Colonic mucosa (tissue), 4 donors: ENCODE measurements around the gene ASTL. TPM values are rescaled to one million over a fixed set of nuclear protein-coding genes. Genes with fewer than 3 reads are reported as not detected.

Experiments
- DNase-seq: peaks from one replicate; pipeline ENCODE4 v3.0.0-alpha.2; 2020
- H3K27ac ChIP-seq: fragments of 200-600 bp; one replicate; pipeline ENCODE4 v1.8.0; 2021
- H3K27me3 ChIP-seq: fragments of 200-600 bp; one replicate; pipeline ENCODE4 v1.8.0; 2021
- H3K36me3 ChIP-seq: fragments of 200-600 bp; one replicate; pipeline ENCODE4 v1.8.0; 2021
- H3K4me1 ChIP-seq: fragments of 200-600 bp; one replicate; pipeline ENCODE4 v1.8.0; 2021; ENCODE audit warnings: mild to moderate bottlenecking
- H3K4me3 ChIP-seq: fragments of 200-600 bp; one replicate; pipeline ENCODE4 v1.8.0; 2021
- H3K9ac ChIP-seq, 2 donors: one replicate each; pipeline ENCODE4 v1.7.0; 2013; ENCODE audit warnings: control low read depth in 2 of 2, low read depth in 2 of 2, low read length in 2 of 2
- H3K9me3 ChIP-seq: fragments of 200-600 bp; one replicate; pipeline ENCODE4 v1.8.0; 2021
- intact Hi-C: fragments of 100-400 bp; cut with DNase I; formaldehyde crosslinking; loops from one replicate; pipeline ENCODE4 v1.14.1; 2022
- total RNA-seq, 2 donors: library from RNA; stranded (reverse); fragmentation: NEBNext Ultra II Directional in 1 of 2; extraction: Animal tissue kit (Norgen Biotek cat#: 25700) in 1 of 2; gene quantifications; one replicate each; pipeline ENCODE4 v1.2.1, GENCODE V29; 2021
- TF ChIP-seq, protein P1 (sequence below): fragments of 200-600 bp; IDR thresholded peaks from one replicate; pipeline ENCODE4 v1.8.0; 2022; ENCODE audit warnings: antibody characterized with exemption, mild to moderate bottlenecking
- donor health status: healthy.
- donor health status: DM: no; HTN: no; CAD: no.
- donor health status: DM: no; HTN: no; CAD: no.

Gene ASTL
- total RNA-seq, 2 donors from 2014 or later, result 0.82 TPM; not detected in 1

DNA sequence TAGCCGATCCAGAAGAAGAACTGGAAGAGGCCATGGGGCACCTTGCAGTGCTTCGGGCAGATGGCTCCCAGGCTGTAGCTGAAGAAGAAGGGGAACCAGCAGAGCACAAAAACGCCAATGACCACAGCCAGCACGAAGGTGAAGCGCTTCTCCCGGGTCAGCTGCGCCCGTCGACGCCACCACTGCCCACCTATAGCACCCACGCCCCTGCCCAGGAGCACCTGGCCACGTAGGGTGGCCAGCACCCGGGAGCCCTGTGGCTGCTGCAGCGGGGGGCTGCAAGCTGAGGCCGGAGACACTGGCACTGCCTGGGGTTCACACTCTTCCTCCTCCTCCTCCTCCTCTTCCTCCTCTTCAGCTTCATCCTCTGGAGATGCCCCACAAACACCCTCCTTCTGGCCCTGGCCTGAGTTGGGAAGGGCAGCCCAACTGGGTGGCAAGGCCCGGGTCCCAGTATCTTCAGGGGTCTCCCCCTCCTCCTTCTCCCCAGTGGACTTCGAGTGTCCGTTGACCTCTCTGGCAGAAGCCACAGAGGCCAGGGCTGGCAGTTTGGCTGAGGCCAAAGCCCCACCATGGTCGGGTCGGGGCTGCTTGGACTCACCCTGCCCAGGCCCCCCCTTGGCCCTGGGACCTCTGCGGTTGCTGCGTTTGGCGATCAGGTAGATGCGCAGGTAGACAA, 23.3 kb downstream of the ASTL start:
- TF ChIP-seq, protein P1, sequence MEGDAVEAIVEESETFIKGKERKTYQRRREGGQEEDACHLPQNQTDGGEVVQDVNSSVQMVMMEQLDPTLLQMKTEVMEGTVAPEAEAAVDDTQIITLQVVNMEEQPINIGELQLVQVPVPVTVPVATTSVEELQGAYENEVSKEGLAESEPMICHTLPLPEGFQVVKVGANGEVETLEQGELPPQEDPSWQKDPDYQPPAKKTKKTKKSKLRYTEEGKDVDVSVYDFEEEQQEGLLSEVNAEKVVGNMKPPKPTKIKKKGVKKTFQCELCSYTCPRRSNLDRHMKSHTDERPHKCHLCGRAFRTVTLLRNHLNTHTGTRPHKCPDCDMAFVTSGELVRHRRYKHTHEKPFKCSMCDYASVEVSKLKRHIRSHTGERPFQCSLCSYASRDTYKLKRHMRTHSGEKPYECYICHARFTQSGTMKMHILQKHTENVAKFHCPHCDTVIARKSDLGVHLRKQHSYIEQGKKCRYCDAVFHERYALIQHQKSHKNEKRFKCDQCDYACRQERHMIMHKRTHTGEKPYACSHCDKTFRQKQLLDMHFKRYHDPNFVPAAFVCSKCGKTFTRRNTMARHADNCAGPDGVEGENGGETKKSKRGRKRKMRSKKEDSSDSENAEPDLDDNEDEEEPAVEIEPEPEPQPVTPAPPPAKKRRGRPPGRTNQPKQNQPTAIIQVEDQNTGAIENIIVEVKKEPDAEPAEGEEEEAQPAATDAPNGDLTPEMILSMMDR, result no peak
- H3K27me3 ChIP-seq, result peaks cover 8% of the 10 kb centered on the region
- no peak for DNase-seq
- peaks cover 4% of the 10 kb centered on the region for H3K4me1 ChIP-seq
- H3K4me3 ChIP-seq, result no peak overlapping the region
- H3K9ac ChIP-seq, result peak overlapping the region in 1 of 2 donors; percentile 7
- H3K36me3 ChIP-seq, result no peaks in the 10 kb centered on the region
- no peak overlapping the region for H3K27ac ChIP-seq
- H3K9me3 ChIP-seq, result no peaks in the 10 kb centered on the region
- intact Hi-C loops, result loop anchor here (10.0 kb wide), 1 partner anchor 90 kb away; no protein-coding TSS in a partner anchor

DNA sequence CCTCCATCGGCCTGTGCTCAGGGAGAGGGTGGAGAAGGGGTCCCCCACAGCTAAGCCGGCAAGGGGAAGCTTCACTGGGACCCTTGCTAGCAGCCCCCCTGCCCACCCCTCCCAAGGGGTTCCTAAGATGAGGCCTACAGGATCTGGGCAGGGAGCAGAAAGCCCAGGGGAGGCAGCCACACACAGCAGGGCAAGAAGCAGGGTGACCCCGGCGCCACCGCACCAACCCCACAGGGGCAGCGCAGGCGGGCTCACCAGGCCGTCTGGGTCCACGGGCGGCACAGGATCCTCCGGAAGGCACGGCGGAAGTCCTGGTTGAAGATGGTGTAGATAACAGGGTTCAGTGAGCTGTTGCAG, 23.8 kb downstream of the ASTL start:
- intact Hi-C loops, result loop anchor here (10.0 kb wide), 1 partner anchor 90 kb away; no protein-coding TSS in a partner anchor

DNA sequence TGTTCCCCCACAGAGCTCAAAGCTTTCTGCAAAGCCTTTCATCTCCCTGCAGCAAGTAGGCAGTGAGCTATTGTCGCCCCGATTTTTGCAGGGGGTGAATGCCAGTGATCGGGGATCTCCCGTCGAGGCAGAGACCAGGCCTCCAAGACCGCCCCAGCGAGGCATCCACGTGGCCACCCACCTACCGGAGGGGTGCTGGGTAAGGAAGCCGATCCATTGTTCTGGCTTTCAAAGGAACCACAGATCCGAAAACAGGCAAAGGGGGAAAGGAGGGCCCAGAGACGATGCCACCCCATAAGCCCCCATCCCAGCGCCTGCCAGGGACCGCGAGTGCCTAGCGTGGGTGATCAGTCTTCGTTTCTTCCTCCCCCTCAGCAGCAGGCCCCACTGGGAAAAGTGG, 24.4 kb downstream of the ASTL start:
- TF ChIP-seq, protein P1, result no peak
- H3K4me3 ChIP-seq, result no peak overlapping the region
- no peaks in the 10 kb centered on the region for H3K9me3 ChIP-seq
- peaks cover 8% of the 10 kb centered on the region for H3K27me3 ChIP-seq
- H3K9ac ChIP-seq, result no peak overlapping the region
- intact Hi-C loops, result loop anchor here (10.0 kb wide), 1 partner anchor 89 kb away; no protein-coding TSS in a partner anchor
- DNase-seq, result no peak
- no peaks in the 10 kb centered on the region for H3K36me3 ChIP-seq
- peaks cover 4% of the 10 kb centered on the region for H3K4me1 ChIP-seq
- no peak overlapping the region for H3K27ac ChIP-seq

More for the DNA sequence above, 23.8 kb downstream of the ASTL start:
- Histone ChIP-seq H3K9me3 (no peaks in the 10 kb centered on the region), H3K4me3 (no peak overlapping the region), H3K4me1 (peaks cover 4% of the 10 kb centered on the region), H3K9ac (no peak overlapping the region), H3K36me3 (no peaks in the 10 kb centered on the region), H3K27me3 (peaks cover 8% of the 10 kb centered on the region), H3K27ac (no peak overlapping the region)
- DNase-seq, result no peak
- TF ChIP-seq, protein P1, result no peak

DNA sequence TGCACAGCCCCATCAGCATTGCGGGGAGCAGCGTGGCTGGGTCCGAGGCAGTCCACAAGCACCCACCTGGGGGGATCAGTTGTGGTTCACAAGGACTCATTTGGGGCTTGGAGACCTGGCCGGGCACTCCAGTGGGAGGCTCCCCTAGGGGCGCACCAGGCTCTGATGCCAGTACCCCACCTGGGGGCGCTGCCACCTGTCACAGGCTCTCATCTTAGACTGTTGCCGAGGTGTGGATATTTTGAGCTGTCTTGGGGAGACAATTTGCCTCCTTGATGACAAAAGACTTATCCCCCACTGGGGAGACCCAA, 25.0 kb downstream of the ASTL start:
- DNase-seq, result no peak
- TF ChIP-seq, protein P1, result no peak
- no peak overlapping the region for H3K4me3 ChIP-seq

DNA sequence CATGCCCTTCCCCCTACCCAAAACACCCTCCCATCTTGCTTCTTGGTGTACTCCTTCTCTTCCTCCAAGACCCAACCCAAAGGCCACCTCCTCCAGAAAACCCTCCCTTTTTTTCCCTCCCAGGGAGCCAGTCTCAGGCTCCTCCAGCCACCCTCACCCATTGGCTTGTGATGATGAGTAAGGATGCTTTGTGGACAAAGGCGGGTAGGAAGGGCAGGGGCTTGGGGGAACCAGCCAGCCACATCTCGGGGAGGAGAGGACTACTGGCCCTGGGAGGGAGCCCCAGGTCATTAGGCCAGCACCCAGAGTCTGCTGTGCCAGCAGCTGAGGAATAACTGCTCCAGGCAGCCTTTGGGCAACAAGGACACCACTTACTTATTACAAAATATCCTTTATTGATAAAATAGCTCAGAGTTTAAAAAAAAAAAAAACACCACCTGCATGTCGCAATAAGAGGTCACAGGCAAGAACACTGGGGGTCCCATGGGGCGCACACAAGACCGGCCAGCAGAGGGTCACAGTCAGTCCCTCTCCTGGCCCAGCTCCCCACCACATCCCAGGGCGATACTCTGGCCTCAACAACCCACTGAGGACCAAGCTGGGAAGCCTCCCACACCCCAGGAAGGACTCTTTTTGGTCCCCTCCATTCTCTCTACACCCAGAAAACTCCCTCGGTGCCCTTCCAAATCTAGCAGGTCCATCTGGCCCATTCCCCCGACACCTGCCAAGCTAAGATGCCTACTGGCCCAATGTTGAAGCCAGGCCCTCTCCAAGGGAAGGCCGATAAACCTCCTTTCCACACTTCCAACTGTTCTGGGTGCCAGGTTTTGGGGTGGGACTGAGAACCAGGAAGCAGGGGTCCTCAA, 25.6 kb downstream of the ASTL start:
- Histone ChIP-seq H3K9me3 (no peaks in the 10 kb centered on the region), H3K36me3 (no peaks in the 10 kb centered on the region), H3K27me3 (peaks cover 8% of the 10 kb centered on the region), H3K27ac (no peak overlapping the region), H3K9ac (no peak overlapping the region), H3K4me1 (peaks cover 4% of the 10 kb centered on the region), H3K4me3 (no peak overlapping the region)
- DNase-seq, result no peak
- TF ChIP-seq, protein P1, result no peak
- intact Hi-C loops, result loop anchor here (10.0 kb wide), 1 partner anchor 88 kb away; no protein-coding TSS in a partner anchor

More for the DNA sequence above, 25.0 kb downstream of the ASTL start:
- intact Hi-C loops, result loop anchor here (10.0 kb wide), 1 partner anchor 89 kb away; no protein-coding TSS in a partner anchor
- Histone ChIP-seq H3K36me3 (no peaks in the 10 kb centered on the region), H3K4me1 (peaks cover 4% of the 10 kb centered on the region), H3K9ac (no peak overlapping the region), H3K27me3 (peaks cover 8% of the 10 kb centered on the region), H3K27ac (no peak overlapping the region), H3K9me3 (no peaks in the 10 kb centered on the region)
